ENCODE measurements around the gene HSPG2. TPM values are rescaled to one million over a fixed set of nuclear protein-coding genes. Genes with fewer than 3 reads are reported as not detected.

The HSPG2 gene
- total and polyA plus RNA-seq, 9 of the 15 experiments (the other 6 are each of a cell fraction or from before 2014, with no cell fraction given) = 0.14 to 160 (median 15.7) TPM

DNA sequence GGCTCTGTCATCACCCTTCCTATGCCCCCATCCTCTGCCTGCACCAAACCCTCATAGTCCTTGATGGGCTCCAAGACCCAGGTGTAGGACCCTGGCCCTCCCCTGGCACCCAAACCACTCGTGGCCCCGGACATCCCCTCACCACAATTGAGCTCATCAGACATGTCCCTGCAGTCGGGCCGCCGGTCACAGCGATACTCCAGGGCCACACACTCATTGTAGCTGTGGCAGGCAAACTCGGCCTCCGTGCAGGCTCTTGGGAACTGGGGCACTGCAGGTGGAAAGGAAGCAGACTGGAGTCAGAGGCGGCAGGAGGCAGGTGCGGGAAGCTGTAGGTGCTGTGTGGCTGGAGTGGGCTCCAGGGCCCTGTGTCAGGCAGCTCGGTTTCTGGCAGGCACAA, 49.3 kb downstream of the HSPG2 start:
- Histone ChIP-seq H3K79me2 (ENCODE audit: control insufficient read depth, insufficient read depth, low read length) (no peaks in the 10 kb centered on the region), H3K27me3 (ENCODE audit: control insufficient read depth in 2 of 2, insufficient read depth in 2 of 2, low read length in 2 of 2) (no peaks in the 10 kb centered on the region), H3K9me3 (replicated peaks; ENCODE audit: control insufficient read depth, insufficient read depth, low read depth, low read length) (no peaks in the 10 kb centered on the region), H3K4me3 (no peak overlapping the region), H3K4me1 (replicated peaks in 1 of 2; ENCODE audit: control insufficient read depth in 2 of 2, insufficient read depth in 2 of 2, low read length in 2 of 2) (peaks cover 15 to 45% of the 10 kb centered on the region in 2 experiments), H3K36me3 (ENCODE audit: control insufficient read depth, insufficient read depth, low read length) (peaks cover 88% of the 10 kb centered on the region), H3K27ac (ENCODE audit: extremely low read depth, low read depth, low read length) (no peak overlapping the region), H3K4me2 (ENCODE audit: insufficient read depth, low read length) (no peak overlapping the region), H3K9ac (ENCODE audit: insufficient read depth in 1 of 2, low read depth in 2 of 2, low read length in 2 of 2) (peak overlapping the region in 1 of 2 experiments; percentile 64; a peak in 1 of 4 replicates), H2AFZ (ENCODE audit: low read depth, low read length) (no peak overlapping the region), H3K9me1 (ENCODE audit: control insufficient read depth, insufficient read depth, low read length) (peaks cover 4% of the 10 kb centered on the region), H4K20me1 (replicated peaks; ENCODE audit: control insufficient read depth, insufficient read depth, low read length) (no peaks in the 10 kb centered on the region; the same call in 1 of the 2 replicates)
- no peak for DNase-seq (ENCODE audit: extremely low read depth in 1 of 4, low spot score in 3 of 4)
- FAIRE-seq = no peak
- in situ Hi-C loops (cut with MboI) = no loop called here
- WGBS (ENCODE audit: insufficient coverage, low coverage, missing lambda C conversion rate) = 79% methylated on average over 11 of the region's 11 CpGs
- ATAC-seq = no peak
- intact Hi-C loops (cut with micrococcal nuclease) = no loop called here
- CTCF ChIA-PET (ENCODE audit: low intra/inter-chr PET ratio) = no interaction called here
- TF ChIP-seq, protein P1, sequence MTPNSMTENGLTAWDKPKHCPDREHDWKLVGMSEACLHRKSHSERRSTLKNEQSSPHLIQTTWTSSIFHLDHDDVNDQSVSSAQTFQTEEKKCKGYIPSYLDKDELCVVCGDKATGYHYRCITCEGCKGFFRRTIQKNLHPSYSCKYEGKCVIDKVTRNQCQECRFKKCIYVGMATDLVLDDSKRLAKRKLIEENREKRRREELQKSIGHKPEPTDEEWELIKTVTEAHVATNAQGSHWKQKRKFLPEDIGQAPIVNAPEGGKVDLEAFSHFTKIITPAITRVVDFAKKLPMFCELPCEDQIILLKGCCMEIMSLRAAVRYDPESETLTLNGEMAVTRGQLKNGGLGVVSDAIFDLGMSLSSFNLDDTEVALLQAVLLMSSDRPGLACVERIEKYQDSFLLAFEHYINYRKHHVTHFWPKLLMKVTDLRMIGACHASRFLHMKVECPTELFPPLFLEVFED (CRISPR knock-in tag; conservative IDR thresholded peaks at IDR 0.05) = no peak
- BruUV-seq (replicated peaks) = no TSS peak
- POLR2A ChIA-PET = interaction anchor here (3.5 kb wide), 1 partner anchor 12 kb away, joined by 17 read pairs; no protein-coding TSS in a partner anchor

- no peak for TF ChIP-seq ZNF212 (CRISPR knock-in tag; IDR thresholded peaks at IDR 0.05)
- 0 out of 2 replicates have a peak, but pooled peaks have one; percentile 5 for TF ChIP-seq ZBTB7A (IDR thresholded peaks at IDR 0.05; ENCODE audit: borderline replicate concordance, control insufficient read depth, low read depth, low read length)
- no peak for TF ChIP-seq ELF4 (CRISPR knock-in tag; IDR thresholded peaks at IDR 0.05)
- no peak for TF ChIP-seq ZNF395 (CRISPR knock-in tag; IDR thresholded peaks at IDR 0.05)
- no peak for TF ChIP-seq ZNF76 (CRISPR knock-in tag; IDR thresholded peaks at IDR 0.05; ENCODE audit: borderline replicate concordance)
- TF ChIP-seq POLR2G (IDR thresholded peaks at IDR 0.05; ENCODE audit: low read depth, low read length) = peak; percentile 16; the same call in 1 of the 2 replicates
- Histone ChIP-seq H3K9me1 (ENCODE audit: control insufficient read depth, insufficient read depth, low read length) (peaks cover 4% of the 10 kb centered on the region), H2AFZ (ENCODE audit: low read depth, low read length) (no peak overlapping the region), H3K36me3 (ENCODE audit: control insufficient read depth, insufficient read depth, low read length) (peaks cover 91% of the 10 kb centered on the region), H3K4me3 (no peak overlapping the region), H3K4me2 (ENCODE audit: insufficient read depth, low read length) (no peak overlapping the region), H3K27ac (ENCODE audit: extremely low read depth, low read depth, low read length) (no peak overlapping the region; the same call in 2 of the 3 replicates), H4K20me1 (replicated peaks; ENCODE audit: control insufficient read depth, insufficient read depth, low read length) (no peaks in the 10 kb centered on the region; the same call in 1 of the 2 replicates), H3K4me1 (replicated peaks in 1 of 2; ENCODE audit: control insufficient read depth in 2 of 2, insufficient read depth in 2 of 2, low read length in 2 of 2) (peaks cover 15 to 44% of the 10 kb centered on the region in 2 experiments), H3K9ac (ENCODE audit: insufficient read depth in 1 of 2, low read depth in 2 of 2, low read length in 2 of 2) (peak overlapping the region in 1 of 2 experiments; percentile 64; a peak in 2 of 4 replicates), H3K27me3 (ENCODE audit: control insufficient read depth in 2 of 2, insufficient read depth in 2 of 2, low read length in 2 of 2) (no peaks in the 10 kb centered on the region), H3K9me3 (replicated peaks; ENCODE audit: control insufficient read depth, insufficient read depth, low read depth, low read length) (no peaks in the 10 kb centered on the region), H3K79me2 (ENCODE audit: control insufficient read depth, insufficient read depth, low read length) (no peaks in the 10 kb centered on the region)
- intact Hi-C loops (cut with micrococcal nuclease) (no loop called here), in situ Hi-C loops (cut with MboI) (no loop called here)
- no TSS peak for BruUV-seq (replicated peaks)
- DNase-seq (ENCODE audit: extremely low read depth in 1 of 4, low spot score in 3 of 4) (no peak), FAIRE-seq (no peak), ATAC-seq (no peak)
- ChIA-PET POLR2A (interaction anchor here (1.4 to 3.5 kb wide), 2 partner anchors 12 to 19 kb away, joined by 4 to 17 read pairs; no protein-coding TSS in a partner anchor), CTCF (ENCODE audit: low intra/inter-chr PET ratio) (no interaction called here)
- WGBS (ENCODE audit: insufficient coverage, low coverage, missing lambda C conversion rate) = 93% methylated on average over 24 of the region's 26 CpGs
Observed at GRCh38 chr1:21887216-21887736, 49.8 kb downstream of the HSPG2 start.
